Subcutaneous abdominal adipose tissue (tissue), 5 donors: ENCODE measurements around the gene CDC16.
A peak's percentile ranks its signal among the peaks of the same experiment; 100 is the strongest.

ENCODE experiments used
- H3K27ac ChIP-seq: one replicate; pipeline ENCODE4 v1.7.0; 2013; ENCODE audit warnings: low read depth, mild to moderate bottlenecking, inconsistent platforms, low read length, moderate library complexity
- H3K27me3 ChIP-seq, 5 donors: one replicate each; pipeline ENCODE4 v1.7.0; 2013; ENCODE audit warnings: low read length in 5 of 5, inconsistent platforms in 1 of 5; ENCODE audit not compliant: control insufficient read depth in 5 of 5, insufficient read depth in 4 of 5
- H3K36me3 ChIP-seq, 5 donors: one replicate each; pipeline ENCODE4 v1.7.0; 2013; ENCODE audit warnings: low read length in 5 of 5; ENCODE audit not compliant: control insufficient read depth in 5 of 5, insufficient read depth in 5 of 5
- H3K4me1 ChIP-seq, 5 donors: one replicate each; pipeline ENCODE4 v1.7.0; 2013; ENCODE audit warnings: low read length in 5 of 5, mild to moderate bottlenecking in 3 of 5, moderate library complexity in 1 of 5; ENCODE audit not compliant: control insufficient read depth in 5 of 5, insufficient read depth in 5 of 5
- H3K4me3 ChIP-seq, 5 donors: one replicate each; pipeline ENCODE4 v1.7.0; 2013; ENCODE audit warnings: low read length in 5 of 5, low read depth in 1 of 5
- H3K9ac ChIP-seq, 5 donors: one replicate each; pipeline ENCODE4 v1.7.0; 2013; ENCODE audit warnings: low read length in 5 of 5, mild to moderate bottlenecking in 4 of 5, moderate library complexity in 3 of 5
- H3K9me3 ChIP-seq, 5 donors: one replicate each; pipeline ENCODE4 v1.7.0; 2013; ENCODE audit warnings: low read length in 5 of 5; ENCODE audit not compliant: control insufficient read depth in 5 of 5
- donor health status: healthy.
- donor health status: healthy.
- donor health status: healthy.
- donor health status: healthy.
- donor health status: healthy.

The CDC16 gene

GRCh38 chr13:114284680-114285079 lies 50.0 kb downstream of the CDC16 start:
- peak overlapping the region in 2 of 5 donors; percentile 13 to 26 for H3K9ac ChIP-seq
- H3K36me3 ChIP-seq, result peaks cover 0 to 33% (median 24%) of the 10 kb centered on the region in 5 donors
- peak overlapping the region; percentile 84 for H3K27ac ChIP-seq
- peaks cover 0 to 36% (median 33%) of the 10 kb centered on the region in 5 donors for H3K4me1 ChIP-seq
- H3K4me3 ChIP-seq, result no peak overlapping the region
- H3K9me3 ChIP-seq, result no peaks in the 10 kb centered on the region
- no peaks in the 10 kb centered on the region for H3K27me3 ChIP-seq

DNA sequence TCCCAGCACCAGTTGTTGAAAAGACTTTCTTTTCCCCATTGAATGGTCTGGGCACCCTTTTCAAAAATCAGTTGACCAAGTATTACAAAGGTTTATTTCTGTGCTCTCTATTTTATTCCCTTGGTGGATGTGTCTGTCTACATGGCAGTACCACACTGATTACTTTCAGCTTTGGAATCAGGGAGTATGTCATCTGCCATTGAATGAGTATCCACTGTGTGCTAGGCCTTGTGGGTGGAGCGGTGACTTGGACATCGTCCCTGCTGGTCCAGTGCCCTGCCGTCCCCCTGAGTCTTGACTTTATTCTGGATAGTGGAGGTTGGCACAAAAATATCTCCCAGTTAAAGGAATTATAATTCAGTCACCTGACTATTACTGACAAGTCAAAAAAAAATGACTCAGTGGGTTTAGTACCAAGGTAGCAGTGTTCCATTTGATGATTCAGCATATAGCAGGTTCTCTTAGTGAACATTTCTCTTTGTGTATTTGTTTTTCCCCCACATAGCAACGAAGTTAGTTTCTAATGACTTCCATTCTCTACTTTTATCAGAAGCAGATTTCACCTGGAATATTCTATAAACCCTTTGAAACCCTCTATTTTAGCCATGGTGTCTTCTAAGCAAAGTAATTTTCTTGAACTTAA lies 50.6 kb downstream of the CDC16 start:
- Histone ChIP-seq H3K27ac (peak overlapping the region; percentile 84), H3K9ac (peak overlapping the region in 1 of 5 donors; percentile 13), H3K27me3 (no peaks in the 10 kb centered on the region), H3K36me3 (peaks cover 0 to 38% (median 29%) of the 10 kb centered on the region in 5 donors), H3K4me3 (no peak overlapping the region), H3K4me1 (peaks cover 0 to 36% (median 32%) of the 10 kb centered on the region in 5 donors), H3K9me3 (no peaks in the 10 kb centered on the region)

DNA sequence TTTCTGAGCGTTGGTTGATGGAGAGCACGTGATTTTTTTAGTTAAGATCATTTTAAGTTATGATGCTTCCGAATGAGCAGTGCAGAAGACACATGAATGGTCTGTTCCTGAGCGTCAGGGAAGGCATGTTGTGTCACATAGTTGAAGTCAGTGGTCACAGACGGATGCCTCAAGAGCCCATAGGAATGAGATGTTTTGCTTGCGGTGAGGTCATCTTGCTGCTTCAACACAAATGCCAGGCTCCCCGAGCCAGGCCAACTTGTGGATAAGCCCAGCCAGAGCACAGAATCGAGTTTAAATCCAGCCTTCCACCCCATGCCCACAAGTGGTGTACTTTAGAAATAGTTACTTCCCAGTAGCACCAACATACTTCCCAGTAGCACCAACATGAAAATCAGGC lies 52.1 kb downstream of the CDC16 start:
- Histone ChIP-seq H3K4me1 (peaks cover 0 to 29% (median 24%) of the 10 kb centered on the region in 5 donors), H3K27ac (no peak overlapping the region), H3K9me3 (no peaks in the 10 kb centered on the region), H3K4me3 (no peak overlapping the region), H3K36me3 (peaks cover 0 to 43% (median 31%) of the 10 kb centered on the region in 5 donors), H3K9ac (no peak overlapping the region), H3K27me3 (no peaks in the 10 kb centered on the region)

- H3K36me3 ChIP-seq, result peaks cover 2 to 52% (median 39%) of the 10 kb centered on the region in 5 donors
- H3K4me3 ChIP-seq, result no peak overlapping the region
- H3K9me3 ChIP-seq, result no peaks in the 10 kb centered on the region
- no peak overlapping the region for H3K9ac ChIP-seq
- no peak overlapping the region for H3K27ac ChIP-seq
- H3K27me3 ChIP-seq, result no peaks in the 10 kb centered on the region
- peaks cover 0 to 18% (median 16%) of the 10 kb centered on the region in 5 donors for H3K4me1 ChIP-seq
Observed at GRCh38 chr13:114288157-114288591, 53.5 kb downstream of the CDC16 start.

GRCh38 chr13:114296448-114296847 lies 61.8 kb downstream of the CDC16 start:
- H3K9me3 ChIP-seq, result no peaks in the 10 kb centered on the region
- H3K4me3 ChIP-seq, result no peak overlapping the region
- peaks cover 0 to 7% (median 2%) of the 10 kb centered on the region in 5 donors for H3K4me1 ChIP-seq
- peaks cover 9 to 48% (median 37%) of the 10 kb centered on the region in 5 donors for H3K36me3 ChIP-seq
- no peaks in the 10 kb centered on the region for H3K27me3 ChIP-seq
- H3K27ac ChIP-seq, result no peak overlapping the region
- no peak overlapping the region for H3K9ac ChIP-seq

GRCh38 chr13:114296902-114297301 lies 62.2 kb downstream of the CDC16 start:
- Histone ChIP-seq H3K4me3 (no peak overlapping the region), H3K27ac (no peak overlapping the region), H3K36me3 (peaks cover 9 to 48% (median 38%) of the 10 kb centered on the region in 5 donors), H3K27me3 (no peaks in the 10 kb centered on the region), H3K9ac (no peak overlapping the region), H3K9me3 (no peaks in the 10 kb centered on the region), H3K4me1 (peaks cover 0 to 7% (median 2%) of the 10 kb centered on the region in 5 donors)

- Histone ChIP-seq H3K4me1 (peaks cover 0 to 7% (median 2%) of the 10 kb centered on the region in 5 donors), H3K27me3 (no peaks in the 10 kb centered on the region), H3K9ac (no peak overlapping the region), H3K36me3 (peaks cover 4 to 57% (median 44%) of the 10 kb centered on the region in 5 donors), H3K27ac (no peak overlapping the region), H3K9me3 (no peaks in the 10 kb centered on the region), H3K4me3 (no peak overlapping the region)
Observed at GRCh38 chr13:114298866-114299265, 64.2 kb downstream of the CDC16 start.

GRCh38 chr13:114299604-114300305 lies 65.1 kb downstream of the CDC16 start:
- Histone ChIP-seq H3K27me3 (no peaks in the 10 kb centered on the region), H3K36me3 (peaks cover 4 to 65% (median 52%) of the 10 kb centered on the region in 5 donors), H3K4me1 (peaks cover 0 to 7% (median 2%) of the 10 kb centered on the region in 5 donors)

DNA sequence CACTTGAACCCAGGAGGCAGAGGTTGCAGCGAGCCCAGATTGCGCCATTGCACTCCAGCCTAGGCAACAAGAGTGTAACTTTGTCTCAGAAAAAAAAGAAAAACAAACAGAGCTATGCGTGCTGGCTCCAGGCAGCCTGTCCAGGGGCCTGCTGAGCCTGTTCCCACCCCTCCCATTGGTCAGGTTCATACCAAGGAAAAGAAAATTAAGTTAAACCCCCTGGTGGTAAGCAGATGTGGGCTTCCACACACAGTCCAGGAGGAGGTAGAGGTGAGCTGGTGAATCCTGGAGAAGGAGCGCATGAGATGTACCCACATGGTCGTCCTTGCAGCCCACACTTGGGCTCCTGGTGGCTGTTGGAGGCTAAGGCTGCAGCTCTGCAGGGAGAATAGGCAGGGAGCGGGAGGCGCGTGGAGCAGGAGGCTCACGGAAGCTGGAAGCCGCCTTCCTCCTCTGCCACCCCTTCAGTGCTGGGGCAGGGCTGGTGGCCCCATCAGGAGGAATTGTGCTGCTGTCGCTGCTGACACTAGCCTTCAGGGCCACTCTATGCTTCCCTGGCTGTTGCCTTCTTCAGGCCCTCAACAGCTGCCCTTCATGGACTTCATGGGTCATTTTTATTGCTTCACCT lies 69.1 kb downstream of the CDC16 start:
- Histone ChIP-seq H3K9ac (no peak overlapping the region), H3K9me3 (no peaks in the 10 kb centered on the region), H3K4me3 (no peak overlapping the region), H3K36me3 (peaks cover 11 to 69% (median 55%) of the 10 kb centered on the region in 5 donors), H3K4me1 (no peaks in the 10 kb centered on the region), H3K27me3 (no peaks in the 10 kb centered on the region), H3K27ac (no peak overlapping the region)

More at GRCh38 chr13:114299604-114300305, 65.1 kb downstream of the CDC16 start:
- Histone ChIP-seq H3K4me3 (no peak overlapping the region), H3K27ac (no peak overlapping the region), H3K9ac (no peak overlapping the region), H3K9me3 (no peaks in the 10 kb centered on the region)
